Endothelial cell of umbilical vein (primary cell): Measurements from ENCODE around the gene ZFP57. TPM values are rescaled to one million over a fixed set of nuclear protein-coding genes. Genes with fewer than 3 reads are reported as not detected.

ENCODE experiments used
- BruUV-seq: library from RNA; stranded (reverse); fragments of 400-500 nt; replicated peaks from 2 replicates; lab custom pipeline; 2021; lab: Mats Ljungman, UMichigan
- CTCF ChIA-PET: fragments of 300-600, 350-600 bp; sonication (Branson Sonifier 250); formaldehyde crosslinking; loops from one replicate; lab custom pipeline; 2021; ENCODE audit warnings: antibody characterized with exemption, inconsistent platforms; lab: Charles Lee
- POLR2A ChIA-PET: fragments of 300-600, 350-600 bp; sonication (Branson Sonifier 250); formaldehyde crosslinking; loops from one replicate; lab custom pipeline; 2021; ENCODE audit warnings: antibody characterized with exemption, inconsistent platforms; lab: Charles Lee
- DNase-seq: peaks from one replicate; pipeline ENCODE4 v3.0.0-alpha.2; 2011; ENCODE audit warnings: low read depth, low spot score
- FAIRE-seq: peaks from 2 replicates; lab custom pipeline; 2011; peaks lifted over from hg19 to GRCh38; lab: Jason Lieb, UNC
- H2AFZ ChIP-seq: 2 replicates; pipeline ENCODE4 v1.6.0; 2012; ENCODE audit warnings: low read depth, low read length, control low read depth, inconsistent platforms
- H3K27ac ChIP-seq: 2 replicates; pipeline ENCODE4 v1.5.1; 2011; ENCODE audit warnings: low read depth, mild to moderate bottlenecking, control low read depth, low read length, moderate library complexity; ENCODE audit not compliant: insufficient read depth
- H3K27me3 ChIP-seq, 2 experiments: 2 replicates each; pipeline versions ENCODE4 v1.6.0 to v1.6.1; 2011; ENCODE audit warnings: low read length in 2 of 2, mixed read lengths in 1 of 2; ENCODE audit not compliant: control insufficient read depth in 2 of 2, insufficient read depth in 2 of 2
- H3K36me3 ChIP-seq, 2 experiments: 2 replicates in 1 of 2; 3 replicates in 1 of 2; pipeline ENCODE4 v1.5.1; 2011; ENCODE audit warnings: low read length in 2 of 2, mild to moderate bottlenecking in 1 of 2, moderate library complexity in 1 of 2; ENCODE audit not compliant: control insufficient read depth in 2 of 2, insufficient read depth in 2 of 2; ENCODE audit errors: extremely low read depth in 1 of 2
- H3K4me1 ChIP-seq: 3 replicates; pipeline ENCODE4 v1.5.1; 2011; ENCODE audit warnings: mild to moderate bottlenecking, low read length; ENCODE audit not compliant: control insufficient read depth, insufficient read depth; ENCODE audit errors: extremely low read depth
- H3K4me2 ChIP-seq: 2 replicates; pipeline ENCODE4 v1.6.1; 2011; ENCODE audit warnings: low read length, control low read depth, mixed read lengths; ENCODE audit not compliant: insufficient read depth
- H3K4me3 ChIP-seq, 3 experiments: fragments of 200-600 bp in 1 of 3; sonication (generic), shearing (Covaris generic) in 1 of 3; replicated peaks in 1 of 3; 2 replicates each; pipeline ENCODE4 v1.5.1; 2011 to 2016; ENCODE audit warnings: control low read depth in 3 of 3, low read length in 3 of 3, mild to moderate bottlenecking in 2 of 3, inconsistent platforms in 1 of 3, low read depth in 1 of 3, moderate library complexity in 1 of 3; ENCODE audit not compliant: insufficient read depth in 1 of 3
- H3K79me2 ChIP-seq: 2 replicates; pipeline ENCODE4 v1.6.0; 2012; ENCODE audit warnings: low read length, inconsistent platforms; ENCODE audit not compliant: control insufficient read depth, insufficient read depth
- H3K9ac ChIP-seq: replicated peaks from 2 replicates; pipeline ENCODE3; 2011; ENCODE audit warnings: low read length, control low read depth; ENCODE audit not compliant: insufficient read depth; ENCODE audit errors: extremely low read depth
- H3K9me1 ChIP-seq: replicated peaks from 3 replicates; pipeline ENCODE4 v1.6.0; 2011; ENCODE audit warnings: mild to moderate bottlenecking, low read length; ENCODE audit not compliant: control insufficient read depth, insufficient read depth; ENCODE audit errors: extremely low read depth
- H3K9me3 ChIP-seq: replicated peaks from 2 replicates; pipeline ENCODE4 v1.5.1; 2012; ENCODE audit warnings: low read length, inconsistent platforms; ENCODE audit not compliant: control insufficient read depth, insufficient read depth
- H4K20me1 ChIP-seq: replicated peaks from 2 replicates; pipeline ENCODE3; 2011; ENCODE audit warnings: mild to moderate bottlenecking, low read length; ENCODE audit not compliant: control insufficient read depth, insufficient read depth; ENCODE audit errors: extremely low read depth
- CTCF ChIP-seq, 2 donors: IDR thresholded peaks; 1 replicate in 1 of 2; 2 replicates in 1 of 2; pipeline ENCODE4 v1.5.1; 2011; ENCODE audit warnings: low read length in 2 of 2, mild to moderate bottlenecking in 2 of 2, moderate library complexity in 2 of 2, control low read depth in 1 of 2, inconsistent platforms in 1 of 2, low read depth in 1 of 2; ENCODE audit not compliant: insufficient read depth in 1 of 2; ENCODE audit errors: extremely low read depth in 1 of 2
- FOS ChIP-seq: IDR thresholded peaks from 2 replicates; pipeline ENCODE4 v1.6.1; 2011; ENCODE audit warnings: mild to moderate bottlenecking, low read length, moderate library complexity, borderline replicate concordance; ENCODE audit not compliant: insufficient read depth
- MYC ChIP-seq: IDR thresholded peaks from one replicate; pipeline ENCODE4 v1.6.1; 2011; ENCODE audit warnings: mild to moderate bottlenecking, low read depth, low read length
- POLR2A ChIP-seq: IDR thresholded peaks from 2 replicates; pipeline ENCODE4 v1.6.1; 2012; ENCODE audit warnings: low read depth, mild to moderate bottlenecking, control low read depth, low read length
- dilution Hi-C: fragments of 300-500 bp; cut with MboI; formaldehyde crosslinking; loops from one replicate; pipeline ENCODE4 v1.15.0; 2019; ENCODE audit warnings: low sequenced_read_pairs; ENCODE audit not compliant: extremely low pct_ligation_motif_present
- intact Hi-C: fragments of 100-400 bp; cut with micrococcal nuclease; formaldehyde crosslinking; loops from one replicate; pipeline ENCODE4 v1.10.0; 2022
- polyA plus RNA-seq, 4 experiments: library from polyadenylated mRNA; depleted of rRNA in 3 of 4; stranded (reverse) in 3 of 4; unstranded in 1 of 4; fragments of >200 nt; gene quantifications; 2 replicates each; pipeline versions ENCODE4 v1.2.1 to v1.2.3, GENCODE V29; 2011 to 2012; ENCODE audit warnings: missing spikeins in 1 of 4
- total RNA-seq: library from RNA; stranded (reverse); gene quantifications from 2 replicates; pipeline ENCODE4 v1.2.3, GENCODE V29; 2021

Gene ZFP57
- total and polyA plus RNA-seq, 2 donors (not counting 3 experiments of a cell fraction or from before 2014, with no cell fraction given), result 0.07 TPM; not detected in 1

GRCh38 chr6:29656798-29657197 is 24.2 kb downstream of the ZFP57 start, which contains the start of gene MOG:
Gene MOG, plus strand, starts transcription at chr6:29657092. Its CDS starts 118 bp downstream, at chr6:29657210.
- Histone ChIP-seq H3K27me3 (peaks cover 21 to 27% of the 10 kb centered on the region in 2 experiments), H3K79me2 (no peaks in the 10 kb centered on the region), H4K20me1 (no peaks in the 10 kb centered on the region), H3K4me1 (no peaks in the 10 kb centered on the region), H3K9ac (no peak within 1 kb of the TSS), H3K9me3 (no peaks in the 10 kb centered on the region), H3K4me3 (no peak within 1 kb of the TSS), H2AFZ (no peak within 1 kb of the TSS), H3K36me3 (no peaks in the 10 kb centered on the region), H3K27ac (no peak within 1 kb of the TSS), H3K9me1 (no peaks in the 10 kb centered on the region), H3K4me2 (no peak within 1 kb of the TSS)
- ChIA-PET POLR2A (no interaction called here), CTCF (interaction anchor here (1.1 kb wide), 1 partner anchor 40 kb away, joined by 4 read pairs; no protein-coding TSS in a partner anchor)
- no TSS peak for BruUV-seq
- TF ChIP-seq FOS (no peak), MYC (no peak)
- intact Hi-C loops, result no loop called here
- dilution Hi-C loops, result no loop called here
- FAIRE-seq (no peak), DNase-seq (no peak)

- H3K9me1 ChIP-seq, result no peaks in the 10 kb centered on the region
- CTCF ChIA-PET, result interaction anchor here (1.1 kb wide), 1 partner anchor 40 kb away, joined by 4 read pairs; no protein-coding TSS in a partner anchor
- TF ChIP-seq MYC (no peak), POLR2A (no peak), CTCF (IDR thresholded peaks at IDR 0.05; ENCODE audit: extremely low read depth in 1 of 2, insufficient read depth in 1 of 2, low read depth in 1 of 2, low read length in 2 of 2) (no peak)
- dilution Hi-C loops (no loop called here), intact Hi-C loops (no loop called here)
- FAIRE-seq (no peak), DNase-seq (no peak)
- H3K27me3 ChIP-seq, result peaks cover 18 to 23% of the 10 kb centered on the region in 2 experiments
- no peak overlapping the region for H3K27ac ChIP-seq
- BruUV-seq, result no TSS peak
- H2AFZ ChIP-seq, result no peak overlapping the region
- POLR2A ChIA-PET, result no interaction called here
- no peaks in the 10 kb centered on the region for H3K9me3 ChIP-seq
- H3K36me3 ChIP-seq, result no peaks in the 10 kb centered on the region
- no peaks in the 10 kb centered on the region for H4K20me1 ChIP-seq
- H3K4me1 ChIP-seq, result no peaks in the 10 kb centered on the region
- no peak overlapping the region for H3K4me2 ChIP-seq
- no peak overlapping the region for H3K4me3 ChIP-seq
- no peaks in the 10 kb centered on the region for H3K79me2 ChIP-seq
- H3K9ac ChIP-seq, result no peak overlapping the region
These were observed 24.8 kb downstream of the ZFP57 start for GRCh38 chr6:29656157-29656556.
